ENCODE data around the gene LRMDA.

Gene LRMDA

DNA sequence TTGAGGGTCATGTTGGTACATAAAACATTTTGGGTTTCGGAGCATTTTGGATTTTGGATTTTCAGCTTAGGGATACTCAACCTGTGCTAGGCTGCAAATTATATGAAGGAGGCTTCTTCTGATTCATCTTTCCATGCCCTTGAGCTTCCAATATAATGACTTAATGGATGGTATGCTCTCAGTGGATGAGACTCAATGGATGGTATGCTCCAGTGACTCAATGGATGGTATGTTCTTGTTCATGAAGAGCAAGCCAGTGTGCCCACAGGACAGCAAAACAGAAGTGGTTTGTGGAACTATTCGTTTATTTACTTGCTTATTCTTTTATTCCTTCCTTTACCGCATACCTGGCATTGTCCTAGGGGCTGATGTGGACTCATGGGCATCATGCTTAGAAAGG, 969.6 kb downstream of the LRMDA start:
- DNase-seq (ENCODE audit: low read depth) = no peak

DNA sequence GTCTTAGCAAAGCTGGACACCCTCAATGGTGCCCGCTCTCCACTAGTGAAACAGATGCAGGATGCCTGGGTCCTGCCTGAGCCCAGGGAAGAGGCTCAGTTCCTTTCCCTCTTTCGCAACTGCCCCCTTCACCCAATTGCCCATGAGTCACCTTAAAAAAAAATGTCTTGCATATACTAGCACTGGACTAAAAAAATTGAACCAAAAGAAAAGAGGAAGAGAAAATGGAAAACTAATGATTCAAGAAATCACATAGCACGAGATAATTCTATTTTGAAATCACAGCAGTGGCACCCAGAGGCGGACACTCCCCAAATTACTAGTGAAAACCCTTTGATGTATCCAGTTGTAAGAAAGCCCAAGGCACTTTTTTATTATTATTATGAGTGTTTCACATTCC, 972.5 kb downstream of the LRMDA start:
- DNase-seq (ENCODE audit: low read depth) = peak; percentile 10

DNA sequence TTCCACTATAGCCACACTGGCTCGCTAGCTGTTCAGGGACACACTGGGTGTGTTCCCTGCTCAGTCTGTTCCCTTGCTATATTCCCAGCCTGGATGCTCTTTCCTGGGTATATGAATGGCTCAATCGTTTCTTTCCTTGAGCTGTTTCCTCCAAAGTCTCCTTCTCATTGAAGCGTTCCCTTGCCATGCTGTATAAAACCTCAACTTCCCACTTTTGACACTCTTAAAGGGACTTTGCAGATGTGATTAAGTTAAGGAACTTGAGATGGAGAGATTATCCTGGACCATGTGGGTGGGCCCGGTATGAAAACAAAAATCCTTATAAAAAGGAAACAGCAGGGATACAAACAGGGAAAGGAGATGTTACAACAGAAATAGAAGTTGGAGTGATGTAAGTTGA, 973.1 kb downstream of the LRMDA start:
- no peak for DNase-seq (ENCODE audit: low read depth)

DNA sequence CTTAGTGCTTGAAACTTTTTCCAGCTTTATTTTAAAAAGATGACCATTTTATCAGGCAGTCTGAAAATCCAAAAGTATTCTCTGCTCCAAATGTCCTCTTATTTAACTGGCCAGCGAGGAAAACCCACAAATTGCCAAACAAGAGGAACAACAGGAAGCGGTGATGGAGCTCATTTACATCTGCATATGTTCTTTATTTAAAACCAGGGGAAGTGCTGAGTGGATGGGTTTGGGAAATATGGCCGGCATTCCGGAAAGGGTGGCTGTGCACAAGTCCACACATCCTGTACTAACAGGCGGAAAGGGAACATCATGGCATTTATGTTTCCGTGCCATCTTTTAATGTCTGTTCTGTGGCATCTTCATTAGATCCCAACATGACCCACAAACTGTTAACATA, 974.5 kb downstream of the LRMDA start:
- DNase-seq (ENCODE audit: low read depth) = no peak

DNA sequence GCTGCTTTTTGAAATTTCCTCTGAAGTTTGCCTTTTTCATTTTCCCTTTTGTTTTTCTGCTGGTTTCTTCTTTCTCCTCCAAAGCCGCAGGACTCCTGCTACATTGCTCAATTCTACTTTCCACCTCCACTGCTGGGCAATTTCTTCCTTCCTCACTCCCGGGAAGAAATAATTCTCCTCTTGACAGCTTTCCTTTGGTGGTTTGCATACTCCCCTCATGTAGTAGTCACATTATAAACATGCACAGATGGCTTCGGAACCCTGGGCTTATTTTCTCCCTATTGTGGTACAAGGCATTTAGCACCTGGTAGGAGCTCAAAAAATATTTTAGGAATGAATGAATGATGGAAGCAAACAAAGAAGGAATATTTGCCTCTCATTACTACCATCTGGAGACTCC, 977.2 kb downstream of the LRMDA start:
- DNase-seq (ENCODE audit: low read depth) = no peak

DNA sequence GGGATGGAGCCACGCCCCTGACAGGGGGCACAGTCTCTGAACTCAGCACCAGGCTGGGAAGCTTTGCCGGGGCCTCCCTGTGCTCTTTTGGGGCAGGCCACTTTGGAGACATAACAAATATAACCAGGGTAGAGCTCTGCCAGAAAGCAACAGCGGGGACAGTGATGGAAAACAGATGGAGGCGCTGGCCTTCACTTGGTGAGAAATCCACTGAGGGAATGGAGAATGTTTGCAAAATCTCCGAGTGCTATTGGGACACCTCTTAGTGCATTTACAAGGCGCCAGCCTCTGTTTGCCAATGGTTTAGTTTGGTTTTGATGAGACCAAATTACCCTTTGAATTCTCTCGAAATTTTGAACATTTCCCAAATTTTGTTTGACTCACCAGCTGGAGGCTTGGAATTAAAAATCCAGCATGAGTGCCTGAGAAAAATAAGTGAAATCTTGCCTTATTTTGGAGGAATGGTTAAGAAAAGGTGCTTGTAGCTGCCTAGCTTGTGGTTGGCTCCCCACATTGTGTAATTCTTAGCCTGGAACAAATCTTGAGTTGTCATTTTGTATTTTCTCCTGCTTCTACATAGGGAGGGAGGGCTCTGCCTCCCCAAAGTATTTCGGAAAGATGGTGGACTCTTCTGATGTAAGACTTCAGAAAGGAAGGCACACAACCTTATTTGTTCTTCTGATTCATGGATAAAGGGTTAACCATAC, 980.5 kb downstream of the LRMDA start:
- DNase-seq (ENCODE audit: low read depth) = no peak

DNA sequence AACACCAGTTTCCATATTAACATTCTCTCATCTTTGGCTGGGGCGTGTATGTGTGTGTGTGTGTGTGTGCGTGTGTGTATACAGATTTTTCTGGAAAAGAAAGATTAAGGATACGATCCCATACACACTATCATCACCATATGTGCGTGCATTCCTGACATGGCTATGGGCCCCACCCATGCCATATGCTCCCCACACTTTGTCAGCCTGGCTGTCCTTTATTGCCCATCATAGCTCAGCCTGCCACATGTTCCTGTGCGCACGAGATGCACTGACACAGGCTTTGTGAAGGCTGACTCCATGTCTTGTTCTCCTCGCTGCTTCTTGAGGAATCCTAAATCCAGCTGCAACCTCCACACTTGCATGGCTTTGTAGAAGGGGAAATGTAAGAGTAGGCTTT, 984.1 kb downstream of the LRMDA start:
- DNase-seq (ENCODE audit: low read depth) = no peak

DNA sequence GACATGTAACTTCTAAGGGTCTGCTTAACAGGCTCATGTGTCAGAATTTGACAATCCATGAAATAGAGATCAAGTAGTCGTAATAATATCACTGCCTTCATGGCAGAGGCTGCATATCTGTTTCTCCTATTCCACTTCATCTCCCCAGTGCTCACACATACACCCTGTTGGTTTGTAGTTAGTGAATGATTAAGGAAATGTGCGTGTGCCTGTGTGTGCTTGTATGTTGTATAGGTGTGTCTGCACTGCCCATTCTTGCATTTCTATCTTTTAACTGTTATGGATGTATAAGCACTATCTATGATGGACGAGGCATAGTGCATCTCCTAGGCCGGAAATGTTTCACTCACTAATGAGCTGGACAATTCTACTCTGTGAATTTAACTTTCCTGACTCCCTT, 985.2 kb downstream of the LRMDA start:
- DNase-seq (ENCODE audit: low read depth) = no peak

DNA sequence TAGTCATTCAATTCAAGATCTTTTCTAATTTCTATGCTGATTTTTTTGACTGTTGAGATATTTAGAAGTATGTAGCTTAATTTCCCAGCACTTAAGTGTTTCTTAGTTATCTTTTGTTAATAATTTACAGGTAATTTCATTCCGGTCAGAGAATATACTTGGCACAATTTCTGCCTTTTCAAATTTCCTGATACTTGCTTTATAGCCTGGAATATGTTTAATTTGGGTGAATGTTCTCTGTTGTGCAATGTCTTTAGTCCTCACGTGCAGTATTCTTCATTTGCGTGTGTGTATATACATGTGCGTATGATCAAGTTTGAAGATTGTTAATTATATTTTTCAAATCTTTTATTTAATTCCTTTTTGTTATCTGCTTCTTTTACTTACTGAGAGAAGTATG, 989.3 kb downstream of the LRMDA start:
- DNase-seq (ENCODE audit: low read depth) = no peak

DNA sequence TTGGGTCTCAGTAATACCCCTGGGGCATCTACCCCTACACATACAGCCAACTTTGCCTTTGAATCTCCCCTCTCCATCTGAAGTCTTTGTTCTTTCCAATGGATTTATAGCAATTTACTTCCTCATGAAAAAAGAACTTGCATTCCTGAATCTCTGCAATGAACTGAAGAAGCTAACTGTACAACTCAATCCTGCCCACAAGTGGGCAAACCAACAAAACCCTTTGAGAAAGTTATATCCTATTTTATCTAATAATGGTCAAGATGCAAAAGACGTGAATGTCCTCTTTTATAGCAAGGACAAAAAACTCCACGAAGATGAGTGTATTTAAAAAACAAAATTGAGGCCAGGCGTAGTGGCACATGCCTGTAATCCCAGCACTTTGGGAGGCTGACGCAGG, 991.3 kb downstream of the LRMDA start:
- no peak for DNase-seq (ENCODE audit: low read depth)

DNA sequence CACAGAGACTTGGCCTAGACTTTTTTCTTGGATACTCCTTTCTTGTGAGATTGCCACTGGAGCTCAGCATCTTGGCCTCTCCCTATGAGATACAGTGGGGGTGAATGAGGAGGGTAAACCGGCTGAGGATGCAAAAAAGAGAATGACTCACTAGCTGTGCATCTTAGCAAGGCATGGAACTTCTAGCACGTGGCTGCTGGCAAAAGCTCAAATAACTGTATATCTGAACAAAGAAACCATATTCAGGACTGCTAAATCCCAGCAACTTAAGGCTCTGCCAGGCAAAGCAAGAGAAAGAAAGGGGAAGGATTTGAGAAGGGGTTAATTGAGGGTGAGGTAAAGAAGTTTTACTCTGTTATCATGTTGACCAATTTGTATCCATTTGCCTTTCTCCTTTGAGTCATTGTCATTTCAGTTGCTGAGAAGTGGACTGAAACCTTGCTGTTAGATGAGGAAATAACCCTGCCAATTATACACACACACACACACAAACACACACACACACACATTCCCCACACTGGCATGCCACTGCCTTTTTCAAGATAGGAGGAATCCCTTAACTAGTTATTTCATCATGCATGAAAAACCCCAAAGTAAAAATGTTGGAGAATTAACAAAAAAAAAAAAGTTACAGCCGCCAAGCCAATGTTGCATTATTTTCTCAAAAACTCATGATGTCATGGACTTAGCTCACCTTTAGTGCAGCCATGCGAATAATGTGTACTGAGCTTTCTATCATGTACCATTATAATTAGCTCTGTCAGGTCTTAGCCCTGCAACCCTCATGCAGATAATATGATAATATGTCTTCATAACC, 997.3 kb downstream of the LRMDA start:
- peak; percentile 89 for DNase-seq (ENCODE audit: low read depth)

DNA sequence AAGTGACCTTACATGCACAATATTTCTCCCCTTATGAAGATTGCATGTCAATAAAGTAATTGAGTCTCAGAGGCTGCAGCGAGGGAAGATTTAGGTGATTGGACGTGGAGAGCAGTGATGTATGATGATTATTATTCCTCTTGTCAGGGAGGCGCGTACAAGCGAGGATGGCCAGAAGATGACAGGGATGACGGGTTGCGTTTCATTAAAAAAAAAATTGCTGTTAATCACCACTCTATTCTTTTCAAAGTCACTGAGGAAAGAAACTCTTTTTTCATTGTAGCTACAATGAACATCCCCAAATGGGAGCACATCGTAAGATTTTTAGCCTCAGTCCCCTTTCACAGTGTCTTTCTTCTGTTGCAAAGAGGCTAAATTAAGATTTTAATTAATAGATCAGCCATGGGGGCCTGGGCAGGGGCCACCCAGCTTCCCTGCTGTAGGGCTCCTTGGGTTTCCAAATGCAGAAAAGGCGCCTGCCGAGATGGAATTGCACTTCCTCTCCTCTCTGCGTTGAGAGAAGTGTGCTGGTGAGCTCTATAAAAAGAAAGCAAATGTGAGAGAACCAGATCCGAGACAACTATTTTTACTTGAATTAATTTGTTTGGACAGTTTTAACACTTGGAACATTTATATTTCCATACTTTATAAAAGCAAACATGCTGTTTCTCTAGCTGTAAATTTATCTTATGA, 998.1 kb downstream of the LRMDA start:
- DNase-seq (ENCODE audit: low read depth) = no peak

DNA sequence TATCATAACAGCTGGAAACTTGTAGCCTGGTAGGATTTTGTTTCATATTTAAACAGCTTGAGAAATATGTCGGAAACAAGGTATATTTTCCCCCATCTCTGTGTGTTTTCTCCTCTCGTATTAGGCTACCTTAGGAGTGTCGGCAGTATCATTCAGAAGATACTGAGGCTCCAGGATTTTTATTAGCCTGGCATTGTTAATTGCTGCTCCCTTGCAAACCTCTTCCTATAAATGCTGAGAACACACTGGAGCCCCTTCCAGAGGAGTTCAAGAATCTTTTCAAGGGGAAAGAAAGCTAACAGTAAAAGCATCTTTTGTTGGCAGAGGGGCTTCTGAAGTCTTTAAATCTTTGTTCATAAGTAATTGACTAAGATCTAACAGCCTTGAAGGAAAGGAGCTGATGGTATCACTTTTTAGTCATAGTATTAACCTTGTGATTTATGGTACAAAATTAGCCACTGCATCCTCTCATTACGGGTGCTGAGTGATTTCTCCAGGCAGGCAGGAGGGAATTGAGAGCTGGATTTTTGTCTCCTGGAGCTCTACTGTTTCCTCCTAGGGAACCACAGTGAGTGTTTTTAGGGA, 998.7 kb downstream of the LRMDA start:
- DNase-seq (ENCODE audit: low read depth) = no peak

DNA sequence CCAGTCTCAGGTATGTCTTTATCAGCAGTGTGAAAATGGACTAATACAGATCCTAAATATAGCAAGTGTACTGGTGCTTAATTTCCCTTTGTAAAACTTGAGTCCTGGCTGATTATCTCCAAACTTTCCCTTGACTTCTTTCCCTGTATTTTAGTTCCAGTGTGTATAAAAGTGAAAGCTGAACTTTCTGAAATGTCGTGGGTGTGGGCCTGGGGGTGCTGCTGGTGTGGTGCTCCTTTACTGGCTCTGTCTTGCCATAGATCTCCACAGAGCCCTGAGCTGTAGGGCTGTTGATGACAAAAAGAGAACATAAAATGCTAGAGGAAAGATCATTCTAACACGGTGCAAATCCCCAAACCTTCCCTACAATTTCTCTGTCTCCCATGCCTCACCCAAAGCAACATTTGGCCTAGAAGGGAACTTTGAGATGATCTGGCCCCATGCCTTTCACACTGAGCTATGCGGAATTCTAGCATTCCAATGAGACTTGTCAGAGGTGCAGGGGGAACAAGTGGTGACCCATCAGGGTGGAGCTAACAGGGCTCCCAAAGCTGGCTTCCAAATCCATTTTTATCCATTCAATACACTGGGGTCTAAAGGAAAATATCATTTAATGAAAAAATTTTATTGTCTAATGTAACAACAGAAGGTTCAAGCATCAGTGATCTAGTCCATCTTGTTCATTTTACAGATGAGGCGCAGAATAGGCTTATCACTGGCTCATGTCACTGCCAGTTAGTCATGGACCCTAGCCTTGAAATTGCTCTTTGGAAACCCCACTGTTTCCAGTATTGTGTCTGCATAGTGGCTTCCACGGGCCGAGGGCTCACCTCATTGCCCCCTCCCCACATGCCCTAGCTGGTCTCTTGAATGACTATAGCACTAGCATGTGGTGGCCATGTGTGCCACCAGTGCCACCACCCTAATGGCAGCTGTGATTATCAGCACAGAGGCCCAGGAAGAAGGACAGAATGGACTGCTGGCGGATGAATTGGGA, 1000.9 kb downstream of the LRMDA start:
- peak; percentile 80 for DNase-seq (ENCODE audit: low read depth)

DNA sequence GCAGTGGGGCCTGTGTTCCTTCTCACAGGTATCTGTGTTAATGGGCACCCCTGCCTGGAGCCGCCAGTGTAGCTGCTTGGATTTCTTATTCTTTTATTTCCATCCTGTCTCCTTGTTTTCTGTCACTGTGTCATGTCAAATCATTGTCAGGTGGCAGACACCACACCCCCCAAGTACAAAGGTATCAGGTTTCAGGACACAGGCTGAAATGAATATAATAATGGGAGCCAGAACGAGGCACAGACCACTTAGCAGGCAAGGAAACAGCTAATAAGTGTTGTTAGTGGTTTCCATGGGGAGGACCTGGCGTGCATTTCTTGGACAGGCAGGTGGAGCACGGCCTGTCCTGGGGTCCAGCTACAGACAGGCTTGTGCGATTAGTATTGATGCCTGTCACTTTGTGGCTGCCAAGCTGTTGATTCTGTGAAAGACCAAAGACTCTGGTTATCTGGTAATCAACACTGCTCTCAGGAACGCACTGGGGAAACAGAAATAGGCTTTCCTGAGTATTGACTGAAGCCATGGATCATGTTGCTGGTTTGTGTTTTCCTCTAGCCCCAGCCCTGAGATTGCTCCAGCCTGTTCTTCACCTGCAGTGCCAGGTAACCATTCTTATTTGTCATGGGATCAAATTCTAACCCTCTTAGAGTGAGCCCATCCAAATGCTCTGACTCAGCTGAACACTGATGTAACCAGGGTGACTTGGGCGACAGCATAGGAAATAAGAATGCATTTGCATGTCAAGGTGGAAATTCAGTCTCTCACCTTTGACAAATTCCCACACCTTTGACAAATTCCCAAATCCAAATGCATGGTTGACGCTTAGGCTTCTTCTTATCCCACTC, 1002.0 kb downstream of the LRMDA start:
- no peak for DNase-seq (ENCODE audit: low read depth)

DNA sequence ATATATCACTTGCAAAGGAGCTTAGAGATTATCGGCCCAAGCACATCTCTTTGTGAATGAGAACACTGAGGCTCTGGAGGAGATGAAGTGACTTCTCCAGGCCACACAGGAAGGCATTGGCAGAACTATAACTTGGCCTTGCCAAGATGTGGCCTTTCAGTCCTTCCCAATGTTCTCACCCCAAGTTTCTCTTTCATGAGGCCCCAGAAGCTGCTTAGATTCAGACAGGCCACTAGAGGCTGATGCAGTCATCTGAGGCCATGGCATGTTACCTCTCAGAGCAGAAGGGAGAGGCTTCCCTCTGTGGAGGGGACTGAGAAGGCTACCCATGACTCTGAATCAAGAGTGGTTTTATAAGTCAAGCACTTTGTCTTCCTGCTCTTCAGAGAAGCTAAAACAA, 1003.7 kb downstream of the LRMDA start:
- DNase-seq (ENCODE audit: low read depth) = no peak

DNA sequence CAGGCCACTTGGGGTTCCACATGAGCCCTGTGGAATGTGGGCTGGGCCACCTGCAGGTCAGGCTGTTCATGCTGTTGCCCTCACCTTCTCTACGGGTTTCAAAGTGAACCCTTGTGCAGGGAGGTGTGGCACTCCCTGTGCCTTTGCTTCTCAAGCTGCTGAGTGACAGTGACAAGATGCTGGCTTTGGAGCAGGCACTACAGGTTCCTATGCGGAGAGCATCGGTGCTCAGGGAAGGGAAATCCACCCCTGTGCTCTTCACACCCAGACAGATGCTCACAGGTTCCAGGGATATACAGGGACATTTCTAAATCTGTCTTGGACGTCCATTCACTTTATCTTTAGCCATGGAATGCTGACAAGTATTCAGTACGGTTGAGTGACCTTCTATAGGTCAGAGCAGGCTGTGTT, 1005.0 kb downstream of the LRMDA start:
- DNase-seq (ENCODE audit: low read depth) = no peak

DNA sequence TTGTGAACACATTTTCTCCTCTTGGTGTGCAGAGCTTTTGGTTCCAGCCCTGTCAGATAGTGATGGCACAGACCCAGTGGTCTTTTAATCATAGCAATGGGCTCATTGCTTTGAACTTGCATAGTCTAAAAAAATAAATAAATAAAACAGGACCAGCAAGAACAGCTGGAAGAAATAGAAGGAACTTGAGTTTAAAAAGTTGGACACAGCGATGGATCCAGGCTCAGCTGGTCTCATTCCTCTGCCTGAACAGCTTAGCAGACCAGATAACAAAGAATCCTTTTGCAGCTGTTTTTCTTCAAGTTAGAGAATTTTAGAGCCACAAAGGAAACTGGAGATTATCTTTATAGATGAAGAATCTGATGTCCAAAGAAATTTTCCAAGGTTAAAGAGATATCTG, 1005.6 kb downstream of the LRMDA start:
- DNase-seq (ENCODE audit: low read depth) = no peak

DNA sequence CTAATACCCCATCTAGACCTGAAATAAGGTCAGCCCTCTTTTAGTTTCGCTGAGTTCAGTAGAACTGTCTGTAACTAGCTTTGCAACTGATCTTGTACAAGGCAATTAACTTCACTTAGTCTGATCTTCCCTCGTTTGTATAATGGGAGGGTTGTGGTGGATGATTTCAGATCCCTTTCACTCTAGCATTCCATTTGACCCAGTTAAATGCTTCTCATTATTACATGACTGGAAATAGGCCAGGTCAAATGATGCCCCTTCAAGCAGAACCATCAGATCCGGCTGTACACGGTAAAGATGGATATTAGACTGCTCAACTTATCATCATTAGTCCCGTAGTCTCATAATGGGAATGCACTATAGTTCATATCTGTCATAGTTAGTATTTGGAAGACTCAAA, 1009.0 kb downstream of the LRMDA start:
- DNase-seq (ENCODE audit: low read depth) = no peak

DNA sequence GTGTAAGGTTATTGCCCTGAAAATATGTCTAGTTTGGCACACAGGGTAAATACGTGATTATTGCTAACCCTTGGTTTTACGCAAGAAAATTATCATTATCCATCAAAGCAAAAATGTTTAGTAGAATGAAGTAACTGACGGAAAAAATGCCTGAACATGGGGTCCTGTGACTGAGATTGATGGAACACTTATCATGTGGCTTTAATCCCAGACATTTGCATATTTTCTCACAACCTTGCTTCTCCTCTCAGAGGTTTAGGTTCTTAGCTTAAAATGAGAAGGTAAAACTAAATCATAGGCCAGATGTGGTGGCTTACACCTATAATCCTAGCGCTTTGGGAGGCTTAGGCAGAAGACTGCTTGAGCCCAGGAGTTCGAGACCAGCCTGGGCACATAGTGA, 1010.7 kb downstream of the LRMDA start:
- no peak for DNase-seq (ENCODE audit: low read depth)

Data from ELR (cell line).